Activated B cell treated with CpG ODN at 0.5 μM for 24 hours (primary cell): ENCODE results near the gene PCNX3. TPM values are rescaled to one million over a fixed set of nuclear protein-coding genes. Genes with fewer than 3 reads are reported as not detected.

Experiments used
- ATAC-seq: fragments of 200-7000 bp; cut with Tn5 transposase; one replicate; pipeline ENCODE4 v1.10.0; 2021; ENCODE audit warnings: low read depth, mild to moderate bottlenecking, moderate library complexity
- CTCF ChIA-PET: fragments of 350-600 bp; sonication (Branson Sonifier 250); formaldehyde crosslinking; loops from one replicate; lab custom pipeline; 2021; ENCODE audit warnings: antibody characterized with exemption; lab: Charles Lee
- POLR2A ChIA-PET: fragments of 350-600 bp; sonication (Branson Sonifier 250); formaldehyde crosslinking; loops from one replicate; lab custom pipeline; 2021; ENCODE audit warnings: antibody characterized with exemption; lab: Charles Lee
- DNase-seq: peaks from one replicate; pipeline ENCODE4 v3.0.0; 2022
- H3K27ac Mint-ChIP-seq: one replicate; pipeline ENCODE4 v1.8.0; 2020; ENCODE audit warnings: mixed read lengths
- H3K27me3 Mint-ChIP-seq: one replicate; pipeline ENCODE4 v1.8.0; 2021; ENCODE audit warnings: mixed read lengths
- H3K36me3 Mint-ChIP-seq: one replicate; pipeline ENCODE4 v1.8.0; 2021; ENCODE audit warnings: low read depth, mixed read lengths
- H3K4me1 Mint-ChIP-seq: one replicate; pipeline ENCODE4 v1.8.0; 2021; ENCODE audit warnings: mixed read lengths
- H3K4me3 Mint-ChIP-seq: one replicate; pipeline ENCODE4 v1.8.0; 2020; ENCODE audit warnings: mild to moderate bottlenecking, mixed read lengths
- H3K9me3 Mint-ChIP-seq: one replicate; pipeline ENCODE4 v1.8.0; 2020; ENCODE audit warnings: mixed read lengths
- CTCF ChIP-seq: fragments of 200-600 bp; IDR thresholded peaks from one replicate; pipeline ENCODE4 v1.8.0; 2022; ENCODE audit warnings: antibody characterized with exemption, mild to moderate bottlenecking
- intact Hi-C: fragments of 100-400 bp; cut with micrococcal nuclease; formaldehyde crosslinking; loops from one replicate; pipeline ENCODE4 v1.15.1; 2024
- total RNA-seq: library from RNA; stranded (reverse); gene quantifications from 2 replicates; pipeline ENCODE4 v1.2.3, GENCODE V29; 2022

PCNX3 gene
- total RNA-seq, 1 donor from 2014 or later = 51.4 TPM

- Mint-ChIP-seq H3K27me3 (no peaks in the 10 kb centered on the region), H3K9me3 (no peaks in the 10 kb centered on the region), H3K36me3 (peaks cover 70% of the 10 kb centered on the region), H3K27ac (no peak overlapping the region), H3K4me1 (peaks cover 34% of the 10 kb centered on the region), H3K4me3 (no peak overlapping the region)
- ChIA-PET CTCF (no interaction called here), POLR2A (interaction anchor here (0.6 to 19.4 kb wide), 4 partner anchors 9 to 322 kb away, joined by 3 to 617 read pairs (median 6); partner anchors contain the start of genes RELA and SIPA1)
- no peak for TF ChIP-seq CTCF
- no peak for ATAC-seq
- DNase-seq = peak; percentile 15
- intact Hi-C loops = no loop called here
Measured at GRCh38 chr11:65649656-65650546, 34.3 kb downstream of the PCNX3 start.

DNA sequence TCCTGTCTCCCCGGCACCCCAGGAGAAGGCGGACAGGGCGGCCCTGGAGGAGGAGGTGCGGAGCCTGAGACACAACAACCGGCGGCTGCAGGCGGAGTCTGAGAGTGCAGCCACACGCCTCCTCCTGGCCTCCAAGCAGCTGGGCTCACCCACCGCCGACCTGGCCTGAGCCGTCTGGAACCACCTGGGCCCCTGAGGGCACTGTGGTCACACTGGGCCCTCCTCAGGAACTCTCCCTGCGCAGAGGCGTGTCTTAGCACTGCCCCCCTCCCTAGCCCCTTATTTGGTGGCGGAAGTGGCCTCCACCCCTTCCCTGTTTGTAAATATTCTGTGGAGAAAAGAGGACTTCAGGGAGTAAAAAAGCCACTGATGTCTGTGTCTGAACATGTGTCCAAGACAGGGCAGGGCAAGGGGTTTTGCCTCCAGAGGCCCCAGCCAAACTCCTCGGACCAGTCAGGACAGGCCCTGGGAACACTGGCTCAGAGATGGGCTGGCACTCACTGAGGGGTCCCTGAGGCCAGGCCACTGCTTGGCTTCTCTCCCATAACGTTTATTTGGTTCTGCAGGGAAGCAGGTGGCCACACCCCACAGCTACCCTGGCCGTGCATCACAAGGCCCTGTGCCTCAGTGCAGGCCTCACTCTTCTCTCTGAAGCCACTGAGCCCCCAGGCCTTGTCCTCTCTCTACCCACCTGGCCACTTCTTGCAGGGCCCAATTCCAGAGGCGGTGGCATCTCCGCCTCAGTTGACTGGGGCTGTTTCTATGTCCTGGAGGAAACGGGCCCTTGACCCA, 35.2 kb downstream of the PCNX3 start:
- intact Hi-C loops = no loop called here

GRCh38 chr11:65651339-65651588, 35.7 kb downstream of the PCNX3 start:
- ATAC-seq (no peak), DNase-seq (no peak)
- H3K27ac Mint-ChIP-seq = peak overlapping the region; percentile 89
- no peak for TF ChIP-seq CTCF
- ChIA-PET CTCF (interaction anchor here (1.6 to 3.2 kb wide), 2 partner anchors 11 to 25 kb away, joined by 5 to 12 read pairs; no protein-coding TSS in a partner anchor), POLR2A (interaction anchor here (2.0 to 19.4 kb wide), 4 partner anchors 11 to 401 kb away, joined by 4 to 617 read pairs (median 51); partner anchors contain the start of genes RELA, SF3B2 and SIPA1)
- no peaks in the 10 kb centered on the region for H3K9me3 Mint-ChIP-seq
- H3K27me3 Mint-ChIP-seq = no peaks in the 10 kb centered on the region
- intact Hi-C loops = no loop called here
- peak overlapping the region; percentile 90 for H3K4me3 Mint-ChIP-seq
- peaks cover 71% of the 10 kb centered on the region for H3K36me3 Mint-ChIP-seq
- H3K4me1 Mint-ChIP-seq = peaks cover 41% of the 10 kb centered on the region

More for the DNA sequence above, 35.2 kb downstream of the PCNX3 start:
- CTCF ChIA-PET = no interaction called here
- peak overlapping the region; percentile 89 for H3K27ac Mint-ChIP-seq
- POLR2A ChIA-PET = interaction anchor here (2.0 to 19.4 kb wide), 3 partner anchors 12 to 401 kb away, joined by 4 to 617 read pairs (median 84); partner anchors contain the start of genes RELA, SF3B2 and SIPA1
- H3K4me3 Mint-ChIP-seq = no peak overlapping the region
- ATAC-seq = no peak
- no peak for DNase-seq
- no peak for TF ChIP-seq CTCF
- peaks cover 70% of the 10 kb centered on the region for H3K36me3 Mint-ChIP-seq
- no peaks in the 10 kb centered on the region for H3K9me3 Mint-ChIP-seq
- peaks cover 39% of the 10 kb centered on the region for H3K4me1 Mint-ChIP-seq
- H3K27me3 Mint-ChIP-seq = no peaks in the 10 kb centered on the region

DNA sequence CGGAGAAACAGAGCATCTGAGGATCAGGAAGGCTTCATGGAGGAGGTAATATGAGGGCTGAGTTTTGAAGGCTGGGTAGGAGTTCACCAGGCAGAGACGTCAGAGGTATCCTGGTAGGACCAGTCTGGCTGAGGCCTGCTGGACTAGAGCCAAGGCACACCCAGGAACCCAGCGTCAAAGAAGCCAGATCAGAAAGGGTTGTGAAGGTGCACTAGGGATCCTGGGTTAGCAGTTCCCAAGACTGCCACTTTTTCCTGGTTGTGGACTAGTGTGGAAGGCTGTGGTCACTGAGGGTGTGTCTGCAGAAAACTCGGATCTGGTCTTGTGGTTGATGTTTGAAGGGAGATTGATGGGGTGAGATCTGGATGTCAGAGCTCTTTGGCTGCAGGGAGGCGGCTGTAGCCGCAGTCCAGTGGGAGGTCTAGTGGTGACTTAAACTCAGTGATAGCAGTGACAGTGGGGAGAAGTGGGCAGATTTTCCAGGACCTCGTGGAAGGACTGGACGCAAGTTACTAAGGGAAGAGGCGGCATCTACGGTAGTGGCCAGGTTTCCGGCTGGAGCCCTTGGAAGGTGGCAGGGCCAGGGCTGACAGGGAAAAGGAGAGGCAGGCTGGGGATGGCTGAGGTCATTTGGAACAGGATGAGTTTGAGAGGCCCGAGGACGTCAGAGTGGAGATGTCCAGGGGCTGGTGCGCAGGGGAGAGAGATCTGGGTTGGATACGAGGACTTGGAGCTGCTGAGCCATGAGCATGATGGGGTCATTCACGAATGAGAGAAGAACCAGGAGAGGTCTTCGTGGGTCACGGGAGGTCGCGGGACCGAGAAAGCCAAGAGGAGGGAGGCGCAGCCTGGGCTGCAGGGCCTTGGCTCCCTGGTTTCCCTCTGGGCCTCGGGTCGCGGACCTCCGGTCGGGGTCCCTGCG, 36.3 kb downstream of the PCNX3 start:
- Mint-ChIP-seq H3K4me3 (peak overlapping the region; percentile 90), H3K27me3 (no peaks in the 10 kb centered on the region), H3K27ac (peak overlapping the region; percentile 89), H3K36me3 (peaks cover 77% of the 10 kb centered on the region), H3K9me3 (no peaks in the 10 kb centered on the region), H3K4me1 (peaks cover 44% of the 10 kb centered on the region)
- TF ChIP-seq CTCF = no peak
- ATAC-seq (no peak), DNase-seq (no peak)
- POLR2A ChIA-PET = interaction anchor here (0.6 to 19.4 kb wide), 16 partner anchors 10 to 828 kb away, joined by 3 to 617 read pairs (median 4); partner anchors contain the start of genes CFL1, DPP3, KAT5 and PCNX3
- CTCF ChIA-PET = interaction anchor here (1.6 to 3.2 kb wide), 2 partner anchors 11 to 26 kb away, joined by 5 to 12 read pairs; no protein-coding TSS in a partner anchor
- intact Hi-C loops = loop anchor here (1.0 kb wide), 4 partner anchors 11 to 82 kb away; partner anchors contain the start of genes PCNX3 and ZNRD2
